OCI-LY1 (cell line): ENCODE measurements around the gene RAI1.

Experiments used
- EZH2 ChIP-seq: fragments of 200-600 bp; sonication (generic), shearing (Covaris generic); IDR thresholded peaks from 2 replicates; pipeline ENCODE4 v1.8.0; 2017; ENCODE audit warnings: borderline replicate concordance, mixed run types, mild to moderate bottlenecking, antibody characterized with exemption, low read length, moderate library complexity, mixed read lengths
- TF ChIP-seq, protein P1 (sequence below): fragments of 200-600 bp; sonication (generic), shearing (Covaris generic); IDR thresholded peaks from 2 replicates; pipeline ENCODE4 v1.5.1; 2017; ENCODE audit warnings: mild to moderate bottlenecking, antibody characterized with exemption, low read length, moderate library complexity, mixed read lengths

DNA sequence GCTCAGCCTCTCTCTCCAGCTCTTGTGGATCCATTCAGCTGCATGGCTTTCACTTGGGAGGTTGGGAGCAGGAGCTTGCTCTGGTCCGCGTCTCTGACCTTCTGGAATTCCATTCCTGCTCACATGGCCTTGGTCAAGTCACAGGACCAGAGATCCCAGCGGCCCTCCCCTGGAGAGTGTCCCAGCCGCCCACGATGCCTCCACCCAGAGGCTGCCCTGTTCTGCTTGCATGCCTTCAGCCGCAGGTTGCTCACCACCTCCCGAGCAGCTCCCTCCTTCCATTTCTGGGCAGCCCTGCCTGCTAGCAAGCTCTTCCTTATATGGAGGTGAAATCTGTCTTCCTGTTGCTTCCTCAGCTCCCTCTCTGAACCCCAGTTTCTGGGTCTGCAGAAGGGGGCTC lies 32.6 kb downstream of the RAI1 start:
- TF ChIP-seq EZH2, result no peak
- TF ChIP-seq, protein P1, sequence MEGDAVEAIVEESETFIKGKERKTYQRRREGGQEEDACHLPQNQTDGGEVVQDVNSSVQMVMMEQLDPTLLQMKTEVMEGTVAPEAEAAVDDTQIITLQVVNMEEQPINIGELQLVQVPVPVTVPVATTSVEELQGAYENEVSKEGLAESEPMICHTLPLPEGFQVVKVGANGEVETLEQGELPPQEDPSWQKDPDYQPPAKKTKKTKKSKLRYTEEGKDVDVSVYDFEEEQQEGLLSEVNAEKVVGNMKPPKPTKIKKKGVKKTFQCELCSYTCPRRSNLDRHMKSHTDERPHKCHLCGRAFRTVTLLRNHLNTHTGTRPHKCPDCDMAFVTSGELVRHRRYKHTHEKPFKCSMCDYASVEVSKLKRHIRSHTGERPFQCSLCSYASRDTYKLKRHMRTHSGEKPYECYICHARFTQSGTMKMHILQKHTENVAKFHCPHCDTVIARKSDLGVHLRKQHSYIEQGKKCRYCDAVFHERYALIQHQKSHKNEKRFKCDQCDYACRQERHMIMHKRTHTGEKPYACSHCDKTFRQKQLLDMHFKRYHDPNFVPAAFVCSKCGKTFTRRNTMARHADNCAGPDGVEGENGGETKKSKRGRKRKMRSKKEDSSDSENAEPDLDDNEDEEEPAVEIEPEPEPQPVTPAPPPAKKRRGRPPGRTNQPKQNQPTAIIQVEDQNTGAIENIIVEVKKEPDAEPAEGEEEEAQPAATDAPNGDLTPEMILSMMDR, result no peak
